Activated naive CD8-positive, alpha-beta T cell treated with anti-CD3 and anti-CD28 coated beads, Interleukin-2, amount 50 U/mL, for 24 hours (primary cell): ENCODE data around the gene HSFX4.
"Not testable (repeated sequence)": the region's sequence is repeated elsewhere in the genome, so short reads cannot be mapped to it uniquely, and the experiment has no call there.

Experiments used
- ATAC-seq: fragments of 150-1000 bp; cut with Tn5 transposase; one replicate; pipeline ENCODE4 v1.10.0; 2021
- DNase-seq: peaks from one replicate; pipeline ENCODE4 v3.0.0; 2021
- H3K27ac Mint-ChIP-seq: one replicate; pipeline ENCODE4 v1.8.0; 2021; ENCODE audit warnings: mild to moderate bottlenecking, mixed read lengths
- H3K27me3 Mint-ChIP-seq: one replicate; pipeline ENCODE4 v1.8.0; 2021; ENCODE audit warnings: mixed read lengths
- H3K36me3 Mint-ChIP-seq: one replicate; pipeline ENCODE4 v1.8.0; 2021; ENCODE audit warnings: low read depth, mixed read lengths
- H3K4me1 Mint-ChIP-seq: one replicate; pipeline ENCODE4 v1.8.0; 2021; ENCODE audit warnings: mixed read lengths
- H3K4me3 Mint-ChIP-seq: one replicate; pipeline ENCODE4 v1.8.0; 2021; ENCODE audit warnings: mild to moderate bottlenecking, moderate library complexity, mixed read lengths
- H3K9me3 Mint-ChIP-seq: one replicate; pipeline ENCODE4 v1.8.0; 2021; ENCODE audit warnings: mixed read lengths

Gene HSFX4

GRCh38 chrX:149929400-149929799 is at the start of gene HSFX4:
TSS of gene HSFX4 (plus strand) at chrX:149929573. CDS start at chrX:149929645, 72 bp downstream.
- DNase-seq, H3K36me3 Mint-ChIP-seq, H3K4me3 Mint-ChIP-seq, H3K27ac Mint-ChIP-seq, H3K4me1 Mint-ChIP-seq, H3K9me3 Mint-ChIP-seq, H3K27me3 Mint-ChIP-seq, ATAC-seq: not testable (repeated sequence)

- Mint-ChIP-seq H3K9me3 (no peaks in the 10 kb centered on the region), H3K4me3 (no peak within 1 kb of the TSS), H3K36me3 (no peaks in the 10 kb centered on the region), H3K27ac (no peak within 1 kb of the TSS), H3K27me3 (peaks cover 2% of the 10 kb centered on the region), H3K4me1 (no peaks in the 10 kb centered on the region)
- ATAC-seq, result no peak
- peak; percentile 10 for DNase-seq
Observed at GRCh38 chrX:149881081-149881711, 48.2 kb upstream of the HSFX4 start, which contains the start of gene MAGEA8. TSS of gene MAGEA8 (plus strand) at chrX:149881183. CDS start at chrX:149884273, 3,090 bp downstream.

GRCh38 chrX:149890828-149891227 is 38.5 kb upstream of the HSFX4 start:
- H3K9me3 Mint-ChIP-seq, H3K27me3 Mint-ChIP-seq, H3K4me1 Mint-ChIP-seq, H3K36me3 Mint-ChIP-seq, H3K4me3 Mint-ChIP-seq, DNase-seq, ATAC-seq, H3K27ac Mint-ChIP-seq: not testable (repeated sequence)

- no peak for DNase-seq
- no peaks in the 10 kb centered on the region for H3K36me3 Mint-ChIP-seq
- peaks cover 1% of the 10 kb centered on the region for H3K27me3 Mint-ChIP-seq
- H3K4me3 Mint-ChIP-seq, result peak overlapping the region; percentile 3
- peak; percentile 84 for ATAC-seq
- H3K9me3 Mint-ChIP-seq, result peaks cover 5% of the 10 kb centered on the region
- H3K27ac Mint-ChIP-seq, result peak overlapping the region; percentile 32
- peaks cover 17% of the 10 kb centered on the region for H3K4me1 Mint-ChIP-seq
Observed at GRCh38 chrX:149898554-149898953, 30.8 kb upstream of the HSFX4 start.

- ATAC-seq (peak; percentile 80), DNase-seq (no peak)
- H3K4me1 Mint-ChIP-seq, result peaks cover 18% of the 10 kb centered on the region
- no peaks in the 10 kb centered on the region for H3K36me3 Mint-ChIP-seq
- H3K9me3 Mint-ChIP-seq, result no peaks in the 10 kb centered on the region
- H3K4me3 Mint-ChIP-seq, result peak overlapping the region; percentile 67
- H3K27me3 Mint-ChIP-seq, result peaks cover 3% of the 10 kb centered on the region
- H3K27ac Mint-ChIP-seq, result no peak overlapping the region
Observed at GRCh38 chrX:149903889-149904748, 25.3 kb upstream of the HSFX4 start.

- Mint-ChIP-seq H3K27ac (no peak overlapping the region), H3K27me3 (peaks cover 2% of the 10 kb centered on the region), H3K9me3 (no peaks in the 10 kb centered on the region)
Observed at GRCh38 chrX:149908308-149908707, 21.1 kb upstream of the HSFX4 start.

GRCh38 chrX:149908727-149909126 is 20.6 kb upstream of the HSFX4 start:
- no peak overlapping the region for H3K4me3 Mint-ChIP-seq
- no peaks in the 10 kb centered on the region for H3K36me3 Mint-ChIP-seq
- H3K4me1 Mint-ChIP-seq, result peaks cover 11% of the 10 kb centered on the region
- H3K27me3 Mint-ChIP-seq, result peaks cover 2% of the 10 kb centered on the region
- ATAC-seq, result no peak
- no peak for DNase-seq
- H3K27ac Mint-ChIP-seq, result no peak overlapping the region
- H3K9me3 Mint-ChIP-seq, result no peaks in the 10 kb centered on the region

More at GRCh38 chrX:149908308-149908707, 21.1 kb upstream of the HSFX4 start:
- ATAC-seq (no peak), DNase-seq (no peak)
- Mint-ChIP-seq H3K4me3 (no peak overlapping the region), H3K4me1 (peaks cover 11% of the 10 kb centered on the region), H3K36me3 (no peaks in the 10 kb centered on the region)

- ATAC-seq, result peak; percentile 72
- peaks cover 4% of the 10 kb centered on the region for H3K9me3 Mint-ChIP-seq
- peaks cover 2% of the 10 kb centered on the region for H3K27me3 Mint-ChIP-seq
- no peaks in the 10 kb centered on the region for H3K36me3 Mint-ChIP-seq
- no peak overlapping the region for H3K27ac Mint-ChIP-seq
- DNase-seq, result no peak
- peaks cover 6% of the 10 kb centered on the region for H3K4me1 Mint-ChIP-seq
- no peak overlapping the region for H3K4me3 Mint-ChIP-seq
Observed at GRCh38 chrX:149909324-149910177, 19.8 kb upstream of the HSFX4 start.

- Mint-ChIP-seq H3K4me3 (no peak overlapping the region), H3K4me1 (peaks cover 3% of the 10 kb centered on the region), H3K36me3 (no peaks in the 10 kb centered on the region), H3K27ac (no peak overlapping the region), H3K9me3 (peaks cover 4% of the 10 kb centered on the region), H3K27me3 (peaks cover 2% of the 10 kb centered on the region)
- no peak for DNase-seq
- ATAC-seq, result no peak
Observed at GRCh38 chrX:149910178-149910695, 19.1 kb upstream of the HSFX4 start.

GRCh38 chrX:149916745-149917392 is 12.5 kb upstream of the HSFX4 start:
- Mint-ChIP-seq H3K27me3 (no peaks in the 10 kb centered on the region), H3K4me3 (no peak overlapping the region), H3K9me3 (peaks cover 4% of the 10 kb centered on the region), H3K4me1 (peaks cover 7% of the 10 kb centered on the region), H3K36me3 (no peaks in the 10 kb centered on the region), H3K27ac (no peak overlapping the region)
- ATAC-seq (peak; percentile 79), DNase-seq (no peak)

GRCh38 chrX:149923836-149924235 is 5.5 kb upstream of the HSFX4 start:
- not testable (repeated sequence) for H3K4me1 Mint-ChIP-seq, H3K27ac Mint-ChIP-seq, H3K36me3 Mint-ChIP-seq, DNase-seq, ATAC-seq, H3K27me3 Mint-ChIP-seq, H3K9me3 Mint-ChIP-seq, H3K4me3 Mint-ChIP-seq

- not testable (repeated sequence) for H3K4me3 Mint-ChIP-seq, H3K36me3 Mint-ChIP-seq, H3K27me3 Mint-ChIP-seq, H3K4me1 Mint-ChIP-seq, H3K9me3 Mint-ChIP-seq, H3K27ac Mint-ChIP-seq, DNase-seq
- peak; percentile 31 for ATAC-seq
Observed at GRCh38 chrX:149924434-149924833, 4.9 kb upstream of the HSFX4 start.

- not testable (repeated sequence) for H3K36me3 Mint-ChIP-seq
Observed at GRCh38 chrX:149927245-149927963, 2.0 kb upstream of the HSFX4 start.

More at GRCh38 chrX:149927245-149927963, 2.0 kb upstream of the HSFX4 start:
- not testable (repeated sequence) for H3K4me1 Mint-ChIP-seq, H3K4me3 Mint-ChIP-seq, H3K9me3 Mint-ChIP-seq, DNase-seq, H3K27me3 Mint-ChIP-seq, H3K27ac Mint-ChIP-seq
- peak; percentile 57 for ATAC-seq
